Measurements from ENCODE around the gene SEZ6. TPM values are rescaled to one million over a fixed set of nuclear protein-coding genes. Genes with fewer than 3 reads are reported as not detected.

SEZ6 gene
- total and polyA plus RNA-seq, 10 of the 15 experiments (the other 5 are each of a cell fraction or from before 2014, with no cell fraction given) = 0.05 to 0.87 (median 0.17) TPM; not detected in 4

- no peak overlapping the region for H3K4me2 ChIP-seq (ENCODE audit: control insufficient read depth, insufficient read depth)
- no TSS peak for BruUV-seq (replicated peaks)
- 91% methylated on average over 2 of the region's 2 CpGs for WGBS (ENCODE audit: insufficient coverage, insufficient replicate concordance, low lambda C conversion rate, missing lambda C conversion rate)
- SMC1A ChIA-PET (ENCODE audit: uncharacterized antibody, unreplicated experiment) = interaction anchor here (0.6 to 0.7 kb wide), 3 partner anchors 10 to 109 kb away, joined by 3 read pairs; no protein-coding TSS in a partner anchor
- H3K4me1 ChIP-seq (ENCODE audit: control insufficient read depth, insufficient read depth, low read length) = peaks cover 13% of the 10 kb centered on the region
- no peak overlapping the region for H3K9ac ChIP-seq (ENCODE audit: control insufficient read depth, insufficient read depth, low read length)
- FAIRE-seq (no peak), ATAC-seq (no peak), DNase-seq (ENCODE audit: low read depth, low spot score) (no peak)
- in situ Hi-C loops (cut with MboI) (no loop called here), intact Hi-C loops (cut with micrococcal nuclease; ENCODE audit: unreplicated experiment) (no loop called here)
- H3K79me2 ChIP-seq (ENCODE audit: control insufficient read depth, insufficient read depth, low read length) = no peaks in the 10 kb centered on the region
- H3K27me3 ChIP-seq (replicated peaks in 1 of 2; ENCODE audit: control insufficient read depth in 2 of 2, insufficient read depth in 2 of 2, low read length in 1 of 2) = no peaks in the 10 kb centered on the region
- H3K36me3 ChIP-seq (ENCODE audit: control insufficient read depth in 2 of 2, insufficient read depth in 2 of 2, low read length in 1 of 2) = no peaks in the 10 kb centered on the region
- H4K20me1 ChIP-seq (ENCODE audit: control insufficient read depth, insufficient read depth) = no peaks in the 10 kb centered on the region
- POLR2A ChIA-PET = interaction anchor here (0.6 kb wide), 1 partner anchor 8 kb away, joined by 3 read pairs; no protein-coding TSS in a partner anchor
- no peak for TF ChIP-seq FOXM1 (IDR thresholded peaks at IDR 0.05; ENCODE audit: low read depth, low read length)
- TF ChIP-seq IKZF1 (conservative IDR thresholded peaks at IDR 0.05) = no peak
- TF ChIP-seq ETV6 (conservative IDR thresholded peaks at IDR 0.05 in 1 of 2, IDR thresholded peaks at IDR 0.05 in 1 of 2; ENCODE audit: borderline replicate concordance in 1 of 2, low read depth in 1 of 2) = no peak
- no peak for TF ChIP-seq FOXK2 (IDR thresholded peaks at IDR 0.05)
- TF ChIP-seq SUZ12 (IDR thresholded peaks at IDR 0.05; ENCODE audit: unreplicated experiment) = no peak
- no peak for TF ChIP-seq LARP7 (IDR thresholded peaks at IDR 0.05)
- no peak for TF ChIP-seq SIX5 (IDR thresholded peaks at IDR 0.05; ENCODE audit: low read depth, low read length, severe bottlenecking)
- TF ChIP-seq TARDBP (IDR thresholded peaks at IDR 0.05; ENCODE audit: borderline replicate concordance) = no peak
- TF ChIP-seq ZNF687 (IDR thresholded peaks at IDR 0.05) = no peak
- no peak for TF ChIP-seq BCL3 (IDR thresholded peaks at IDR 0.05; ENCODE audit: borderline replicate concordance, insufficient read depth, low read depth, low read length, poor library complexity, severe bottlenecking)
- no peak for TF ChIP-seq SPI1 (IDR thresholded peaks at IDR 0.05; ENCODE audit: borderline replicate concordance, insufficient read depth, low read depth, low read length)
- no peak for TF ChIP-seq MYB (IDR thresholded peaks at IDR 0.05; ENCODE audit: borderline replicate concordance, low read depth, low read length)
- no peak for TF ChIP-seq NFYA (IDR thresholded peaks at IDR 0.05; ENCODE audit: borderline replicate concordance, low read depth, low read length)
- TF ChIP-seq ZBTB4 (CRISPR knock-in tag; IDR thresholded peaks at IDR 0.05) = no peak
- H2AFZ ChIP-seq (ENCODE audit: control insufficient read depth, low read depth, low read length) = no peak overlapping the region
- H3K27ac ChIP-seq (ENCODE audit: control insufficient read depth, insufficient read depth) = no peak overlapping the region
- H3K9me3 ChIP-seq (replicated peaks; ENCODE audit: control insufficient read depth, insufficient read depth, low read length) = no peaks in the 10 kb centered on the region
- no peak overlapping the region for H3K4me3 ChIP-seq
- CTCF ChIA-PET = interaction anchor here (2.6 kb wide), 1 partner anchor 76 kb away, joined by 7 read pairs; no protein-coding TSS in a partner anchor
- RAD21 ChIA-PET (ENCODE audit: unreplicated experiment) = no interaction called here
Observed at GRCh38 chr17:29041091-29041490, 35.3 kb upstream of the SEZ6 start.

Measured in GM12878 (cell line).